GM23338 (cell line): Measurements from ENCODE around the gene OBP2A. TPM values are rescaled to one million over a fixed set of nuclear protein-coding genes. Genes with fewer than 3 reads are reported as not detected.
"Not testable (repeated sequence)": the region's sequence is repeated elsewhere in the genome, so short reads cannot be mapped to it uniquely, and the experiment has no call there.

Experiments
- ATAC-seq: fragments of 200-7000 bp; cut with Tn5 transposase; 3 replicates; pipeline ENCODE4 v1.9.1; 2020
- DNase-seq: peaks from one replicate; pipeline ENCODE4 v3.0.0-alpha.2; 2015; ENCODE audit warnings: low spot score
- H2AFZ ChIP-seq: fragments of 200-600 bp; sonication (generic); 2 replicates; pipeline ENCODE4 v1.8.0; 2016; ENCODE audit warnings: antibody characterized with exemption, mild to moderate bottlenecking, moderate library complexity
- H3F3A ChIP-seq: fragments of 200-600 bp; sonication (generic); replicated peaks from 2 replicates; pipeline ENCODE4 v1.8.0; 2017; ENCODE audit warnings: antibody characterized with exemption, mixed run types, low read depth
- H3K27ac ChIP-seq: fragments of 200-600 bp; sonication (generic); 2 replicates; pipeline ENCODE4 v1.6.1; 2016; ENCODE audit warnings: low read depth
- H3K27me3 ChIP-seq: fragments of 200-600 bp; sonication (generic); 2 replicates; pipeline ENCODE4 v1.8.0; 2016; ENCODE audit warnings: mild to moderate bottlenecking, mixed run types, moderate library complexity; ENCODE audit not compliant: insufficient read depth
- H3K36me3 ChIP-seq: fragments of 200-600 bp; sonication (generic); 2 replicates; pipeline ENCODE4 v1.8.0; 2016; ENCODE audit warnings: mild to moderate bottlenecking; ENCODE audit not compliant: insufficient read depth
- H3K4me1 ChIP-seq: fragments of 200-600 bp; sonication (generic); 2 replicates; pipeline ENCODE4 v1.8.0; 2016; ENCODE audit warnings: mild to moderate bottlenecking, moderate library complexity; ENCODE audit not compliant: insufficient read depth
- H3K4me2 ChIP-seq: fragments of 200-600 bp; sonication (generic); 2 replicates; pipeline ENCODE4 v1.7.1; 2017; ENCODE audit warnings: mixed run types
- H3K4me3 ChIP-seq: fragments of 200-600 bp; sonication (generic); 2 replicates; pipeline ENCODE4 v1.6.1; 2016; ENCODE audit warnings: mixed run types
- H3K79me2 ChIP-seq: fragments of 200-600 bp; sonication (generic); replicated peaks from 2 replicates; pipeline ENCODE4 v1.8.0; 2017; ENCODE audit warnings: mild to moderate bottlenecking; ENCODE audit not compliant: insufficient read depth
- H3K9me2 ChIP-seq: fragments of 200-600 bp; sonication (generic); 2 replicates; pipeline ENCODE4 v1.8.0; 2017; ENCODE audit not compliant: insufficient read depth
- H4K20me1 ChIP-seq: fragments of 200-600 bp; sonication (generic); replicated peaks from 2 replicates; pipeline ENCODE4 v1.8.0; 2017; ENCODE audit warnings: mild to moderate bottlenecking; ENCODE audit not compliant: insufficient read depth
- H3K27ac Mint-ChIP-seq: 2 replicates; pipeline ENCODE4 v1.8.0; 2020; ENCODE audit warnings: inconsistent platforms, mild to moderate bottlenecking, moderate library complexity, mixed read lengths
- H3K27me3 Mint-ChIP-seq: 3 replicates; pipeline ENCODE4 v1.8.0; 2022; ENCODE audit warnings: low read depth, mild to moderate bottlenecking, moderate library complexity, mixed read lengths, inconsistent platforms; ENCODE audit not compliant: insufficient read depth, poor library complexity
- H3K36me3 Mint-ChIP-seq: 3 replicates; pipeline ENCODE4 v1.8.0; 2021; ENCODE audit warnings: low read depth, mild to moderate bottlenecking, inconsistent platforms, moderate library complexity, mixed read lengths
- H3K4me1 Mint-ChIP-seq: 3 replicates; pipeline ENCODE4 v1.8.0; 2020; ENCODE audit warnings: mild to moderate bottlenecking, inconsistent platforms, mixed read lengths
- H3K4me3 Mint-ChIP-seq: 3 replicates; pipeline ENCODE4 v1.8.0; 2021; ENCODE audit warnings: moderate library complexity, mild to moderate bottlenecking, inconsistent platforms, mixed read lengths
- H3K9me3 Mint-ChIP-seq: 3 replicates; pipeline ENCODE4 v1.8.0; 2020; ENCODE audit warnings: moderate library complexity, mild to moderate bottlenecking, inconsistent platforms, mixed read lengths
- EZH2 ChIP-seq: fragments of 200-600 bp; sonication (generic); IDR thresholded peaks from one replicate; pipeline ENCODE4 v1.8.0; 2017; ENCODE audit warnings: antibody characterized with exemption, mild to moderate bottlenecking, low read depth; ENCODE audit not compliant: unreplicated experiment
- EZH2phosphoT487 ChIP-seq: fragments of 200-600 bp; sonication (generic); IDR thresholded peaks from one replicate; pipeline ENCODE4 v1.8.1; 2018; ENCODE audit warnings: antibody characterized with exemption; ENCODE audit not compliant: unreplicated experiment
- POLR2AphosphoS5 ChIP-seq: IDR thresholded peaks from 2 replicates; pipeline ENCODE4 v1.6.1; 2016; ENCODE audit warnings: antibody characterized with exemption, low read depth
- REST ChIP-seq: IDR thresholded peaks from one replicate; pipeline ENCODE4 v1.6.1; 2018; ENCODE audit warnings: antibody characterized with exemption; ENCODE audit not compliant: unreplicated experiment
- ZNF114 ChIP-seq: fragments of 250-450 bp; sonication (Bioruptor Pico); IDR thresholded peaks from 2 replicates; pipeline ENCODE4 v1.5.0; 2020; ENCODE audit warnings: mild to moderate bottlenecking, moderate library complexity
- ZNF462 ChIP-seq: fragments of 250-450 bp; sonication (Bioruptor Pico); IDR thresholded peaks from 2 replicates; pipeline ENCODE4 v1.5.0; 2020; ENCODE audit warnings: mild to moderate bottlenecking, moderate library complexity
- polyA plus RNA-seq: library from polyadenylated mRNA; unstranded; fragments of >200 nt; fragmentation: Nextera tagmentation; extraction: Ambion mirVana; gene quantifications from 2 replicates; pipeline ENCODE4 v1.2.1, GENCODE V29; 2016
- total RNA-seq: library from RNA; depleted of rRNA; stranded (reverse); fragments of >200 nt; shearing (Covaris generic); gene quantifications from 2 replicates; pipeline ENCODE4 v1.2.3, GENCODE V29; 2014

The OBP2A gene
- total and polyA plus RNA-seq, 2 experiments from 2014 or later, result not detected

GRCh38 chr9:135512904-135513303, 33.0 kb upstream of the OBP2A start:
- no peaks in the 10 kb centered on the region for H3K4me1 Mint-ChIP-seq
- ATAC-seq (no peak), DNase-seq (no peak)
- no peak overlapping the region for H3K27ac Mint-ChIP-seq
- Histone ChIP-seq H3K27ac (no peak overlapping the region), H2AFZ (no peak overlapping the region), H3K4me3 (no peak overlapping the region), H3K79me2 (no peaks in the 10 kb centered on the region), H3K4me1 (no peaks in the 10 kb centered on the region), H3K36me3 (no peaks in the 10 kb centered on the region), H3K27me3 (no peaks in the 10 kb centered on the region), H3K9me2 (no peaks in the 10 kb centered on the region), H3F3A (no peaks in the 10 kb centered on the region), H4K20me1 (no peaks in the 10 kb centered on the region), H3K4me2 (no peak overlapping the region)
- H3K4me3 Mint-ChIP-seq, result no peak overlapping the region
- TF ChIP-seq ZNF462 (CRISPR knock-in tag) (no peak), ZNF114 (CRISPR knock-in tag) (no peak)
- H3K27me3 Mint-ChIP-seq, result peaks cover 5% of the 10 kb centered on the region
- no peaks in the 10 kb centered on the region for H3K36me3 Mint-ChIP-seq
- H3K9me3 Mint-ChIP-seq, result no peaks in the 10 kb centered on the region; the same call in 2 of the 3 replicates

- Mint-ChIP-seq H3K4me3 (no peak overlapping the region), H3K27ac (no peak overlapping the region), H3K36me3 (no peaks in the 10 kb centered on the region), H3K4me1 (no peaks in the 10 kb centered on the region), H3K9me3 (no peaks in the 10 kb centered on the region; the same call in 2 of the 3 replicates), H3K27me3 (peaks cover 5% of the 10 kb centered on the region)
- Histone ChIP-seq H2AFZ (no peak overlapping the region), H3K4me2 (no peak overlapping the region), H3K9me2 (no peaks in the 10 kb centered on the region), H4K20me1 (no peaks in the 10 kb centered on the region), H3K27me3 (no peaks in the 10 kb centered on the region), H3K36me3 (no peaks in the 10 kb centered on the region), H3K4me3 (no peak overlapping the region), H3F3A (no peaks in the 10 kb centered on the region), H3K4me1 (no peaks in the 10 kb centered on the region), H3K27ac (no peak overlapping the region), H3K79me2 (no peaks in the 10 kb centered on the region)
- no peak for ATAC-seq
- DNase-seq, result no peak
- TF ChIP-seq POLR2AphosphoS5, result no peak
- TF ChIP-seq EZH2phosphoT487, result no peak
- TF ChIP-seq REST, result no peak
- no peak for TF ChIP-seq EZH2
Observed at GRCh38 chr9:135513351-135513846, 32.5 kb upstream of the OBP2A start.

- not testable (repeated sequence) for DNase-seq, H3K27me3 Mint-ChIP-seq, H3K9me3 Mint-ChIP-seq, ATAC-seq, H3K36me3 Mint-ChIP-seq, H2AFZ ChIP-seq, H3K27me3 ChIP-seq, H3K27ac ChIP-seq, H3K4me3 Mint-ChIP-seq, H3K27ac Mint-ChIP-seq, H3K36me3 ChIP-seq, H4K20me1 ChIP-seq, H3F3A ChIP-seq, H3K79me2 ChIP-seq, H3K4me1 ChIP-seq, H3K4me2 ChIP-seq, H3K4me3 ChIP-seq, H3K9me2 ChIP-seq, H3K4me1 Mint-ChIP-seq
Observed at GRCh38 chr9:135513906-135514305, 32.0 kb upstream of the OBP2A start.
